ENCODE results near the gene EPHA6.
"Not testable (repeated sequence)": the region's sequence is repeated elsewhere in the genome, so short reads cannot be mapped to it uniquely, and the experiment has no call there.

Gene EPHA6

DNA sequence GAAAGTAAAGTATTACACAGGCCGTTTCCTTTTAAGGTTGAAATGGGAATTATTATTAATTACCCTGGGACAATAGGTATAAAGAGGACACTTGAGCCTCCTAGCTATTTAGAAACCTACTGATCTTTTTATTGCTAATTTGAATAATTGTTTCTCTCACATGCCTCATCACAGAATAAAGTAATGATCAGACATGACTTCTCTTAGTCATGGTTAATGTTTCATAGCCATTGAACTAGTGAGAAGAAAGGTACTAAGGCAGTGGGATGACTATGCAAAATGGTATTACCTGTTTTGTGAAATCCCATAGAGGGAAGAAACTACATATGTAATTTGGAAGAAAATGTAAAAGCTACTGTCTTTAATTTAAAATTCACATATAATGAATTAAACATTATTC lies 85.6 kb downstream of the EPHA6 start:
- TF ChIP-seq, protein P1, sequence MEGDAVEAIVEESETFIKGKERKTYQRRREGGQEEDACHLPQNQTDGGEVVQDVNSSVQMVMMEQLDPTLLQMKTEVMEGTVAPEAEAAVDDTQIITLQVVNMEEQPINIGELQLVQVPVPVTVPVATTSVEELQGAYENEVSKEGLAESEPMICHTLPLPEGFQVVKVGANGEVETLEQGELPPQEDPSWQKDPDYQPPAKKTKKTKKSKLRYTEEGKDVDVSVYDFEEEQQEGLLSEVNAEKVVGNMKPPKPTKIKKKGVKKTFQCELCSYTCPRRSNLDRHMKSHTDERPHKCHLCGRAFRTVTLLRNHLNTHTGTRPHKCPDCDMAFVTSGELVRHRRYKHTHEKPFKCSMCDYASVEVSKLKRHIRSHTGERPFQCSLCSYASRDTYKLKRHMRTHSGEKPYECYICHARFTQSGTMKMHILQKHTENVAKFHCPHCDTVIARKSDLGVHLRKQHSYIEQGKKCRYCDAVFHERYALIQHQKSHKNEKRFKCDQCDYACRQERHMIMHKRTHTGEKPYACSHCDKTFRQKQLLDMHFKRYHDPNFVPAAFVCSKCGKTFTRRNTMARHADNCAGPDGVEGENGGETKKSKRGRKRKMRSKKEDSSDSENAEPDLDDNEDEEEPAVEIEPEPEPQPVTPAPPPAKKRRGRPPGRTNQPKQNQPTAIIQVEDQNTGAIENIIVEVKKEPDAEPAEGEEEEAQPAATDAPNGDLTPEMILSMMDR (conservative IDR thresholded peaks at IDR 0.05; ENCODE audit: low read depth, low read length): no peak
- H3K4me3 ChIP-seq (ENCODE audit: low read length): no peak overlapping the region
- no peak for DNase-seq (ENCODE audit: low read depth)

DNA sequence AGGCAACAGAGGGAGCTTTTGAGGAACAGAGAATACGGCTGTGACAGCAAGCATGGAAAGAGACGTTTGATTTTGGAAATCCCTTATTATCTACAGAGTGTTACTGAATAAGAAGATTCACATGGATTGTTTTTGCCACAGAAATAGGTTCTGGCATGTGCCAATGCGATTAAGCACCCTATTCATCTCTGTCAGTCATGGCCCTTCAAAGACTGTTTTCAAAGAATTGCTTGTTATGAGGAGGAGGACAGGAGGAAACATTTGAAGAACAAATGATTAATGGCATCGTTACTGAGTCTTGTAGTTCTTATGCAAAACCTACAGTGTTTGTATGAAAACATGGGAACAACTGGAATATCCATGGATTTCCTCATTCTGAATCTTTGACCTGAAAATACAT lies 86.2 kb downstream of the EPHA6 start:
- TF ChIP-seq, protein P1 (conservative IDR thresholded peaks at IDR 0.05; ENCODE audit: low read depth, low read length): no peak
- H3K4me3 ChIP-seq (ENCODE audit: low read length): no peak overlapping the region
- no peak for DNase-seq (ENCODE audit: low read depth)

DNA sequence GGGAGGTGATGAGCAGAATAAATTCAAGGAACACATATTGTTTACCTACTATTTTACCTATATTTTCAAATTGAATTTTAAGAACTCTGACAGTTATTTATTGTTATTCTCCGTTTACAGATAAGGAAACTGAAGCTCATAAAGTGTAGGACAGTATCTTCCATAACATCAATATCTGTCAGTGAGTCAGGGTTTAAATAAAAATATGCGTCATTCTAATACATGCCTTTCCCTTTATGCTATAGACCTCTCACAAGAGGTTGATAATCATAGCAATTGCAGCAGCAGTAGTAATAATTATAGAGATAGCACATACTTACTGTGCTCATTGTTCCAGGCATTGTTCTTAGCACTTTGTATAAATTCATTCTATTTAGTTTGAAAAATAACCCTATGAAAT lies 101.1 kb downstream of the EPHA6 start:
- TF ChIP-seq, protein P1 (conservative IDR thresholded peaks at IDR 0.05; ENCODE audit: low read depth, low read length): no peak
- no peak for DNase-seq (ENCODE audit: low read depth)
- H3K4me3 ChIP-seq (ENCODE audit: low read length): no peak overlapping the region

DNA sequence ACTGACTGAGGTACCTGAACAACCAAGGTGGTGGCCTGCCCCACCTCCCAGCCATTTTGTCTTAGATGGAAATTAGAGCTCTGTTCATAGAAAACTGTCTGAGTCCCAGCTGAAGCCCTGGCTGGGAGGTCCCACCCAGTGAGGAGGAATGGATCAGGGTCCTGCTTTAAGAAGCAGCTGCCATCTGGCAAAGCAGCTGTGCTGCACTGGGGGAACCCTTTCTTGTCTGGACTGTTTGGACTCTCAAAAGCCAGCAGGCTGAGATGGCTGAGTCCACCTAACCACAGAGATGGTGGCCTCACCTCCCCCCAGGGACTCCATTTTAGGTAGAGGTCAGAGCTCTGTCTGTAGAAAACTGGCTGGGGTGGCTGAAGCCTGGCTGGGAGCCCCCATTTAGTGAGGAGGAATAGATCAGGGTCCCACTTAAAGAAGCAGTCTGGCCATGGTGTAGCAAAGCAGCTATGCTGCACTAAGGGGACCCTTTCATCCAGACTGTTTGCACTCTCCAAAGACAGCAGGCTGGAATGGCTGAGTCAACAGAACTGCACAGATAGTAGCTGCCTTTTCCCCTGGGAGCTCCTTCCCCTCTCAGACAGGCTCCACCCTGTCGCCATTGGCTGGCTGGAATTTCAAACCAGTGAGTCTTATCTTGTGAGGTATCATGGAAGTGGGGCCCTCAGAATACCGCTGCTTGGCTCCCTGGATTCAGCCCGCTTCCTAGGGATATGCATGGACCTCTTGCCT lies 116.9 kb downstream of the EPHA6 start:
- no peak overlapping the region for H3K4me3 ChIP-seq (ENCODE audit: low read length)

DNA sequence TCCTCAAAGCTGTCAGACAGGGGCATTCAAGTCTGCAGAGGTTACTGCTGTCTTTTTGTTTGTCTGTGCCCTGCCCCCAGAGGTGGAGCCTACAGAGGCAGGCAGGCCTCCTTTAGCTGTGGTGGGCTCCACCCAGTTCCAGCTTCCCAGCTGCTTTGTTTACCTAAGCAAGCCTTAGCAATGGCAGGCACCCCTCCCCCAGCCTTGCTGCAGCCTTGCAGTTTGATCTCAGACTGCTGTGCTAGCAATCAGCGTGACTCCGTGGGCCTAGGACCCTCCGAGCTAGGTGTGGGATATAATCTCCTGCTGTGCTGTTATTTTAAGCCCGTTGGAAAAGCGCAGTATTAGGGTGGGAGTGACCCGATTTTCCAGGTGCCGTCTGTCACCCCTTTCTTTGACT lies 127.7 kb downstream of the EPHA6 start:
- not testable (repeated sequence) for DNase-seq (ENCODE audit: low read depth); H3K4me3 ChIP-seq (ENCODE audit: low read length)

More for the DNA sequence above, 116.9 kb downstream of the EPHA6 start:
- TF ChIP-seq, protein P1 (conservative IDR thresholded peaks at IDR 0.05; ENCODE audit: low read depth, low read length): no peak
- DNase-seq (ENCODE audit: low read depth): no peak

DNA sequence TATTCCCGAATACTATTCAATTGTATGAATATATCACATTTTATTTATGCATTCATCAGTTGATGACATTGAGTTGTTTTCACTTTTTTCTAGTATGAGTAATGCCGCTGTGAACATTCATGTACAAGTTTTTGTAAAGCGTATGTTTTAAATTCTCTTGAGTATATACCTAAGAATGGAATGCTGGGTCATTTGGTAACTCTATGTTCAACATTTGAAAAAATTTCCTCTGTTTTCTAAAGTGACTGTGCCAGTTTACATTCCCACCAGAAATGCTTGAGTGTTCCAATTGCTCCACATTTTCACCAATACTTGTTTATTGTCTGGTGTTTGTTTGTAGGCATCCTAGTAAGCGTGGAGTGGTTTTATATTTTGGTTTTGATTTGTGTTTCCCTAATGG lies 144.5 kb downstream of the EPHA6 start:
- TF ChIP-seq, protein P1 (conservative IDR thresholded peaks at IDR 0.05; ENCODE audit: low read depth, low read length): no peak
- DNase-seq (ENCODE audit: low read depth): no peak
- no peak overlapping the region for H3K4me3 ChIP-seq (ENCODE audit: low read length)

DNA sequence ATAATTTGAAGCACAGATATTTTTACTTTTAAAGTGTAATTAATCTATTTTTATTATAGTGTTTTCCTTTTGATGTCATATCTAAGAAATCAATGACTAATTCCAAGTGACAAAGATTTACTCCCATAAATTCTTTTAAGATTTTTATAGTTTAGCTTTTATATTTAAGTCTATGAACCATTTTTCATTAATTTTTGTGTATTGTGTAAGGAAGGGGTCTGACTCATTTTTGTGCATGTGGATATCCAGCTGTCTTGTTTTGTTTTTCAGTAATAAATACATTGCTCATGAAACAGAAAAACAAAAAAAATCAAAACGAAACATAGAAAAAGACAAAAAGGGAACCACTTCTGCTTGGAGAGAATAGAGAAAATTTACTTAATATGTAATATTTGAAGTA lies 145.1 kb downstream of the EPHA6 start:
- TF ChIP-seq, protein P1 (conservative IDR thresholded peaks at IDR 0.05; ENCODE audit: low read depth, low read length): no peak
- no peak for DNase-seq (ENCODE audit: low read depth)
- no peak overlapping the region for H3K4me3 ChIP-seq (ENCODE audit: low read length)

All from retinal pigment epithelial cell (primary cell).